Measurements from ENCODE around the gene CHRM4.

The CHRM4 gene

GRCh38 chr11:46367244-46367915, 24.2 kb downstream of the CHRM4 start:
- peak; percentile 86 for DNase-seq

DNA sequence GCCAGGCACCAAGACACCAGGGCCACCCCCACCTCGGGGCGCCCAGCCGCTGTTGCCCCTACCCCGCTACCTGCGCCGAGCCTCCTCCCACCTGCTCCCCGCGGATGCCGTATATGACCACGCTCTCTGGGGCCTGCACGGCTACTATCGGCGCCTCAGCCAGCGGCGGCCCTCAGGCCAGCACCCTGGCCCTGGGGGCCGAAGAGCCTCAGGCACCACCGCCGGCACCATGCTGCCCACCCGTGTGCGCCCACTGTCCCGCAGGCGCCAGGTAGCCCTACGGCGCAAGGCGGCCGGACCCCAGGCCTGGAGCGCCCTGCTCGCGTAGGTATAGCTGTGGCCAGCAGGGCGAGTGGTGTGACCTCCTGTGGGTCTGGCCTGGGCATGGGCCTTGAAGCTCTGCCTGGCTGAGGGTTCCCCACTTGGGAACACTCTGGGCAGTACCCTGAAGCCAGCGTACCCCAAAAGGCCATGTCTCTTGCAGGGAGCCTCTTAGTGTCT, 24.9 kb downstream of the CHRM4 start:
- DNase-seq, result no peak

DNA sequence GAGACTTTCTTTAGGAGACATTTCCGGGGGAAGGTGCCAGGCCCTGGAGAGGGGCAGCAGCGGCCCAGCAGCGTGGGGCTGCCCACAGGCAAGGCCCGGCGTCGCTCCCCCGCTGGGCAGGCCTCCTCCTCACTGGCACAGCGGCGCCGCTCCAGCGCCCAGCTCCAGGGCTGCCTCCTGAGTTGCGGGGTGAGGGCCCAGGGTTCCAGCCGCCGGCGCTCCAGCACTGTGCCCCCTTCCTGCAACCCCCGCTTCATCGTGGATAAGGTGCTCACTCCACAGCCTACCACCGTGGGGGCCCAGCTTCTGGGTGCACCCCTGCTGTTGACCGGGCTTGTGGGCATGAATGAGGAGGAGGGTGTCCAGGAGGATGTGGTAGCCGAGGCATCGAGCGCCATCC, 25.3 kb downstream of the CHRM4 start:
- DNase-seq, result no peak

- no peak for DNase-seq
Observed at GRCh38 chr11:46364791-46365190, 26.8 kb downstream of the CHRM4 start.

GRCh38 chr11:46364056-46364455, 27.5 kb downstream of the CHRM4 start:
- DNase-seq, result no peak

DNA sequence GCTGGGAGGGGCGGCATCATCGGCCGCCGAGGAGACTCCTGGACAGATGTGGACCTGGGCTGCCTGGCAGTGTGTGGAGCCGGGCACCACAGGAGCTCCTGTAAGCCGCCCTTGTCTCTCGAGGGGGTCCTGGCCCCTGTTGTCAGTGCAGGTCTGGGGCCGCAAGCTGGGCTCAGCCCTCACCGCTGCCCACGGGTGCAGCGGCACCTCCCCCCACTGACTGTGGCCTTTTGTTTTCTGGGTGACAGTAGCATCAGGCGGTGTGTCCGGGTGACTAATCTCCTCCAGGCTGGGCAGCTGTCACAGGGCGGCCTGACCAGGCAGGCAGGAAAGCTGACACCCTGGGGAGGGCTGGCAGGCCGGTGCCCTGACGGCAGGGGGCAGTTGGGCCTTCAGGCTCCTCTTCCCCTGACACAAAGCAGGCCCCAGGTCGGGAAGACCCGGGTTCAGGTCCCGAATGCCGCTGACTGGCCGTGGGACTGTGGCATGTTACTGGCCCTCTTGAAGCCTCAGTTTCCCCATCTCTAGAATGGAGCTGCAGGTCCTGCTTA, 28.0 kb downstream of the CHRM4 start:
- DNase-seq, result no peak

DNA sequence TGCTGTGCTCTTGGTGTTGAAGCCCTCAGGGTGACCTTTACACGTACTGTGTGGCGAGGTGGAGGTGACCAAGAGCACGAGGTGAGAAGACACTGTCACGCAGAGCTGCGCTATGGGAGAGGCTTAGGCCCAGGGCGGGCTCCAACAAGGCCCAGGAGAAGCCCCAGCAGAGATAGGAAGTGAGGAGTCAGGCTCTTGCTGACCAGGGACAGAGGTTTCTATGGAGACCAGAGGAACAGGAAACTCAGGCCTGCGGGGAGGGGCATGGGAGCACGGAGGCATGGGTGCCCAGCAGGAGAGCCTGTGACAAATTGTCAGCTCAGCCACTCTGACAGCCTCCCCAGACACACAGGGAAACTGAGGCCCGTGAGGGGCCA, 28.6 kb downstream of the CHRM4 start:
- no peak for DNase-seq

- DNase-seq, result no peak
Observed at GRCh38 chr11:46362156-46363030, 29.2 kb downstream of the CHRM4 start.

- peak; percentile 80 for DNase-seq
Observed at GRCh38 chr11:46361283-46362155, 30.1 kb downstream of the CHRM4 start.

DNA sequence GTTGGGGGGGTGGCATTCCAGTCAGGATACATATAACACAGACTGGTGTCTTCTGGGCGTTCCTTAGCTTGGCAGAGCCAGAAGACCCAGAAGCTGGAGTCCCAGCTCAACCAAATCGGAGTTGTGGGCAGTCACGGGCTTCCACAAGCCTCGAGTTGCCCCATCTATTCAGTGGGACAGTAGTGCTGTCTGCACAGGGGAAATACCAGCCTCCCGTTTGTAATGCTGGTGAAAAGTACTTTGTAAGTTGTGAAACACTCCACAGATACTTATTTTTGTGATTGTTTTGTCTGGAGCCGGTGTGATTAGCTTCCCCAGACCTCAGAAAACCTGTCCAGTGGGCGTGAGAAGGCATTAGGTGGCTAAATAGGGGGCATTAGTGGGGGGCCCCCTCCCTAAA, 30.7 kb downstream of the CHRM4 start:
- no peak for DNase-seq

- no peak for DNase-seq
Observed at GRCh38 chr11:46359953-46360352, 31.6 kb downstream of the CHRM4 start.

DNA sequence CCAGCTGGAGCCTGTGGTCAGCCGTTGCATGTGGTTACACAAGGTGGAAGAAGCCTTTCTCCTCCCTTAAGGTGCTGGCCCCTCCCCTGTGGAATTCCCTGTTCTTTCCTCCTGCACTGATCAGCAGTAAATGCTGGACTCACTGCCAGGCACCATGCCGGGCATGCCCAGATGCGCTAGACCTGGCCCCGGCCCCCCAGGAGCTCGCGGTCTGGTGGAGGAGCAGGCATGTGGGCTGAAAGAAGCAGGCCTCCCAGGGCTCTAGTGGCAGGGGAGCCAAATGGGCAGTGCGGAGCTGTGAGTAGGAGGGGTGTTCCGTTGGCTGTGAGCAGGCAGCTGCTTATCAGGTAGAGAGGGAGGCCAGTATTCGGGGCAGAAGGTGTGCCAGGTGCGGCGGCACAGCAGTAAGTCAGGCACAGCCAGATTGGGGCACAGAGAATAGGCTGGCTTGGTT, 34.1 kb downstream of the CHRM4 start:
- no peak for DNase-seq

- DNase-seq, result no peak
Observed at GRCh38 chr11:46356924-46357482, 34.6 kb downstream of the CHRM4 start.

GRCh38 chr11:46353698-46354097, 37.9 kb downstream of the CHRM4 start:
- DNase-seq, result peak; percentile 52

DNA sequence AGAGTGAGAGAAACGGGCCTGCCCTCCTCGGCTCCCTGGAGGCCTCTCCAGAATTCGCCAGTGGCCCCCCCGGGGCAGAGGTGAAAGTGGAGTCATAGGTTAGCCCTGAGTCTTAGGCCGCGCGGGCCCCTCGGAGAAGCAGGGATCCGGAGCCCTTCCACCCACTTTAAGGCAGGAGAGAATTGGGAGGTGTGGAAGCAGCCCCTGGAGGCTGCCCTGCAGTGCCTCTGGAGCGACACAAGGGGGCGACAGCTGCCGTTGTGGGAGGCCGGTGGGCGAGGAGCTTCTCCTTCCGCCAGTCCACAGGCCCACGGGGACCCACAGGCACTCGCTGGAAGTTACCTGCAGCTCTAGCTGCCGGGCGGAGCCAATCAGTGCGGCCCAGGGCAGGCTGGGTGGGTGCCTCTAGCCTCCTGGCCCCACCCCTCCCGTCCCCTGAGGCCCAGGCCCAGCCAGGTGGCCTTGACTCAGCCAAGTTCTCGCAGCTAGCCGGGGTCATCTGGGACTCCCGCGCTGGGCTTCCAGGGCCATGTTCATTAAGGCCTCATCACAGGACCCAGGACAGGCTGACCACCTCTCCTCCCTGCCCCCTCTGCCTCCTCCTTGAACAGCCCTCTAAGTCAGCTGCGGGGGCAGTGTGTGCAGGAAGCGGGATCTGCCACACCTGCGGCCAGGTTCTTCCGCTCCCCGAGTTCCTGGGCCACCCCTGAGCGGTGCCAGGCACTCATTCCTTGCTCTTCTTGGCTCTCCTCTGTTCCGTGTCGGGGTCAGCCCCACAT, 39.3 kb downstream of the CHRM4 start:
- DNase-seq, result peak; percentile 79

DNA sequence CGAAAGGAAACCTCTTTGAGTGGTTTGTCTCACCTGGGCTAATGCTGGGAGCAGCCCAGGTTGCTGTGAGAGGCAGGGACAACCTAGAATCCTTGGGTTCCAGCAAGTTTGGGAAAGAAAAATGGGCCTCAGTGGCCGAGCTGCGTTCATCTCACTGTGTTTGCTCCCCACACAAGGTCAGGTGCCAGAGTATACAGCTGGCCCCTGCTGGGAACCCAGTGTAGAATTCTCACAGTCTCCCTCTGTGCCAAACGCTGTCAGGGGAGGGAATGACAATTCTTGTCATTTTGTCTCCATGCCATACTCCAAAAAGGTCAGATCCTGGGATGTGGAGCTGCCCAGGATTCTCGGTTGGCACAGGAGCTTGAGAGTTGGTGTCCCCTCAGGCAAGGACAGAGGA, 40.0 kb downstream of the CHRM4 start:
- DNase-seq, result no peak

- DNase-seq, result no peak
Observed at GRCh38 chr11:46351148-46351547, 40.4 kb downstream of the CHRM4 start.

- DNase-seq, result no peak
Observed at GRCh38 chr11:46350695-46351094, 40.9 kb downstream of the CHRM4 start.

- DNase-seq, result peak; percentile 83
Observed at GRCh38 chr11:46348566-46349401, 42.8 kb downstream of the CHRM4 start.

DNA sequence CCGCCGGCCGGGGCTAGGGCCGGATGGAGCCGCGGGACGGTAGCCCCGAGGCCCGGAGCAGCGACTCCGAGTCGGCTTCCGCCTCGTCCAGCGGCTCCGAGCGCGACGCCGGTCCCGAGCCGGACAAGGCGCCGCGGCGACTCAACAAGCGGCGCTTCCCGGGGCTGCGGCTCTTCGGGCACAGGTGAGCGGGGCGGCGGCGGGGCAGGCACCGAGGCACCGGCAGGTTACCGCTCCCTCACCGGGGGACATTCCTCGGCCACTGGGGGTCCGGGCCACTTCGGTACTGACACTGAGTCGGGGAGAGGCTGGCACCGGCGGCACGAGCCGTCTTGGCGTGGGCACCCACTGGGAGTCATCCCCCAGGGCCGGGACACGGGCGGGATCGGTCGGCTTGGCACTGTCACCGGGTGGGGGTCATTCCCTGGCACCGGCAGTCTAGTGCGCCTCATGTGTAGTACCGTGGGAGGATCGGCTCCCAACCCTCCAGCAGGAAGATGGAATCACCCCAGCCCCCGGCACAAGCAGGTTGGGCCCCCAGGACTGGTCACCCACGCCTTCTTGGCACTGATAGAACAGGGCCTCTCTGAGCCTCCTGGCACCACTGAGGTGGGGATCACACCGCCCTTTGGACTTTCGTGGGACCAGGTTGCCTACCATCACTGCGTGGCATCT, 43.8 kb downstream of the CHRM4 start:
- no peak for DNase-seq
